ENCODE measurements around the gene PADI6.

GRCh38 chr1:17365293-17365692 is 6.7 kb upstream of the PADI6 start:
- TF ChIP-seq CTCF (IDR thresholded peaks at IDR 0.05 in 2 of 3, conservative IDR thresholded peaks at IDR 0.05 in 1 of 3; ENCODE audit: borderline replicate concordance in 1 of 3, insufficient read depth in 1 of 3, low read depth in 2 of 3, low read length in 2 of 3) = no peak
- TF ChIP-seq POLR2A (IDR thresholded peaks at IDR 0.05; ENCODE audit: borderline replicate concordance, extremely low read depth, insufficient read depth, insufficient read length) = no peak

Measured in HCT116 (cell line).